PFSK-1 (cell line): ENCODE measurements around the gene CRISP1. TPM values are rescaled to one million over a fixed set of nuclear protein-coding genes. Genes with fewer than 3 reads are reported as not detected.

Source experiments
- FOXP2 ChIP-seq: optimal IDR thresholded peaks from 2 replicates; pipeline ENCODE3; 2011; ENCODE audit warnings: borderline replicate concordance, control low read depth, inconsistent platforms; ENCODE audit not compliant: insufficient read depth; ENCODE audit errors: extremely low read length, extremely low read depth
- POLR2AphosphoS5 ChIP-seq: IDR thresholded peaks from 2 replicates; pipeline ENCODE4 v1.6.1; 2012; ENCODE audit warnings: low read depth, mild to moderate bottlenecking, control low read depth, low read length, moderate library complexity
- REST ChIP-seq, 2 experiments: IDR thresholded peaks; 2 replicates each; pipeline versions ENCODE4 v1.6.1 to v1.8.0; 2011 to 2012; ENCODE audit warnings: low read depth in 2 of 2, low read length in 2 of 2, control low read depth in 1 of 2, inconsistent platforms in 1 of 2, mild to moderate bottlenecking in 1 of 2, moderate library complexity in 1 of 2; ENCODE audit not compliant: insufficient read depth in 1 of 2
- SIN3A ChIP-seq: IDR thresholded peaks from 2 replicates; pipeline ENCODE4 v1.6.1; 2012; ENCODE audit warnings: mild to moderate bottlenecking, low read length, moderate library complexity, borderline replicate concordance; ENCODE audit not compliant: insufficient read depth
- TAF1 ChIP-seq: IDR thresholded peaks from 2 replicates; pipeline ENCODE4 v1.6.1; 2012; ENCODE audit warnings: low read length, control low read depth, borderline replicate concordance; ENCODE audit not compliant: insufficient read depth
- polyA plus RNA-seq: library from polyadenylated mRNA; unstranded; fragments of >200 nt; gene quantifications from one replicate; pipeline ENCODE4 v1.2.1, GENCODE V29; 2012; ENCODE audit warnings: low read depth, missing spikeins; ENCODE audit not compliant: insufficient read length

CRISP1 gene
- polyA plus RNA-seq = not detected

GRCh38 chr6:49866485-49866943 is at the start of gene CRISP1:
CRISP1 (minus strand) TSS chr6:49866535; CDS start chr6:49857400, 9,135 bp downstream.
- no peak for TF ChIP-seq REST (IDR thresholded peaks at IDR 0.05; ENCODE audit: insufficient read depth in 1 of 2, low read depth in 2 of 2, low read length in 2 of 2)
- TF ChIP-seq SIN3A = no peak
- TF ChIP-seq FOXP2 = no peak
- TF ChIP-seq TAF1 = no peak
- no peak for TF ChIP-seq POLR2AphosphoS5

- TF ChIP-seq FOXP2 (no peak), REST (IDR thresholded peaks at IDR 0.05; ENCODE audit: insufficient read depth in 1 of 2, low read depth in 2 of 2, low read length in 2 of 2) (no peak), SIN3A (no peak), TAF1 (no peak), POLR2AphosphoS5 (no peak)
Measured at GRCh38 chr6:49915035-49915434, 48.7 kb upstream of the CRISP1 start.

- TF ChIP-seq TAF1 = no peak
- no peak for TF ChIP-seq REST (IDR thresholded peaks at IDR 0.05; ENCODE audit: insufficient read depth in 1 of 2, low read depth in 2 of 2, low read length in 2 of 2)
- TF ChIP-seq FOXP2 = no peak
- TF ChIP-seq POLR2AphosphoS5 = no peak
- TF ChIP-seq SIN3A = no peak
Measured at GRCh38 chr6:49913636-49914375, 47.5 kb upstream of the CRISP1 start.

- TF ChIP-seq FOXP2 (no peak), REST (IDR thresholded peaks at IDR 0.05; ENCODE audit: insufficient read depth in 1 of 2, low read depth in 2 of 2, low read length in 2 of 2) (no peak), TAF1 (no peak), SIN3A (no peak), POLR2AphosphoS5 (no peak)
Measured at GRCh38 chr6:49912196-49912595, 45.9 kb upstream of the CRISP1 start.
